BLaER1 treated with 17β-estradiol and CSF1 and Interleukin-3, amounts not matched to agents 10 nM and 100 nM (cell line): ENCODE results near the gene GDPD4.

Experiments used
- H3K27ac ChIP-seq, 11 experiments: shearing (Covaris generic); formaldehyde crosslinking; 2 replicates each; pipeline ENCODE4 v1.8.1; 2022
- H3K27me3 ChIP-seq, 11 experiments: shearing (Covaris generic); formaldehyde crosslinking; 2 replicates each; pipeline ENCODE4 v1.8.1; 2022
- H3K36me3 ChIP-seq, 11 experiments: shearing (Covaris generic); formaldehyde crosslinking; 2 replicates each; pipeline ENCODE4 v1.8.1; 2022
- H3K4me1 ChIP-seq, 10 experiments: shearing (Covaris generic); formaldehyde crosslinking; 2 replicates each; pipeline ENCODE4 v1.8.1; 2022
- H3K4me2 ChIP-seq, 11 experiments: shearing (Covaris generic); formaldehyde crosslinking; 2 replicates each; pipeline ENCODE4 v1.8.1; 2022
- H3K4me3 ChIP-seq, 10 experiments: shearing (Covaris generic); formaldehyde crosslinking; 2 replicates each; pipeline ENCODE4 v1.8.1; 2022
- H3K9ac ChIP-seq, 11 experiments: shearing (Covaris generic); formaldehyde crosslinking; 2 replicates each; pipeline ENCODE4 v1.8.1; 2022
- H3K9me3 ChIP-seq, 11 experiments: shearing (Covaris generic); formaldehyde crosslinking; replicated peaks in 1 of 11; 2 replicates each; pipeline ENCODE4 v1.8.1; 2022
- H4K20me1 ChIP-seq, 11 experiments: shearing (Covaris generic); formaldehyde crosslinking; 2 replicates each; pipeline ENCODE4 v1.8.1; 2022
- Cebpa-rat ChIP-seq, 11 experiments: shearing (Covaris generic); IDR thresholded peaks; 2 replicates each; pipeline ENCODE4 v1.8.1; 2022

Gene GDPD4

DNA sequence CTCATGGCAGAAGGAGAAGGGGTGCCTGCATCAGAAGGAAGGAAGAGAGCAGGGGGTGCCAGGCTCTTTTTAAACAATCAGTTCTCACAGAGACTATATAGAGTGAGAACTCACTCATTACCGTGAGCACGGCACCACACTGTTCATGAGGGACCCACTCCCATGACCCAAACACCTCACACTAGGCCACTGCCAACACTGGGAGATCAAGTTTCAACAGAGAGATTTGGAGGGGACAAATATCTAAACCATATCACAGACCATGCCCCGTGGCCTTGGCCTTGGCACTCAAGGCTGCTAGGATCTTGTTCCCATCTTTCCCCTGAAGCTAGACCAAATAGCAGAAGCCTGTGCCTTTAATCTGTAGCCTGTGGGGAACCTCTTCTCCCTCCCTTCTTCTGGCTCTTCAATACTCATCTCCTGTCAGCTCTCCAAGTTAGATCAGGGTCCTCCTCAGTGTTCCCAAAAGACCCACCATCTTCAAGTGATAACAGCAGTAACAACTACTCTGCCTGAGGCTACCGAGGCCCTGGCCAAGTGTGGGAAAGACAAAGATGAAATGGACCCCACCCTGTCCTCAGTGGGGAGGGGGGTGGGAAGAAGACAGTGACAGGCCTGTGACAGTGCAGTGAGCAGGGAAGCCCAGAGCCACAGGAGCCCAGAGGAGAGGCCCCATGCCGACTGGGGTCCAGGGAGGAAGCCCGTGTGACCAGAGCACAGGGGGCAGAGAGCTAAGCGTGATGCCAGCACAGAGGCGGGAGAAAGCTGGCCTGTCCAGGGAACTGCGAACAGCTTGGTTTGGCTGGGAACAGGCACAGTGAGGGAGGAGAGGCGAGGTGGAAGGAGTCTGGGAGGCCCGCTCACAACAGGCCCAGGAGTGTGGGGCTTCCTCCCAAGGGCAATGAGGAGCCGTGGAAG, 100.9 kb downstream of the GDPD4 start:
- TF ChIP-seq Cebpa-rat (IDR thresholded peaks at IDR 0.05), result no peak
- Histone ChIP-seq H3K9me3 (no peaks in the 10 kb centered on the region), H3K9ac (no peak overlapping the region), H3K4me3 (no peak overlapping the region), H4K20me1 (peaks cover 0 to 20% (median 0%) of the 10 kb centered on the region in 11 experiments; a peak in 2 of 22 replicates), H3K4me1 (peaks cover 35 to 56% (median 36%) of the 10 kb centered on the region in 10 experiments), H3K27ac (no peak overlapping the region), H3K36me3 (peaks cover 0 to 66% (median 0%) of the 10 kb centered on the region in 11 experiments; a peak in 5 of 22 replicates), H3K27me3 (peaks cover 0 to 21% (median 0%) of the 10 kb centered on the region in 11 experiments; a peak in 4 of 22 replicates), H3K4me2 (no peak overlapping the region; a peak in 1 of 22 replicates)

DNA sequence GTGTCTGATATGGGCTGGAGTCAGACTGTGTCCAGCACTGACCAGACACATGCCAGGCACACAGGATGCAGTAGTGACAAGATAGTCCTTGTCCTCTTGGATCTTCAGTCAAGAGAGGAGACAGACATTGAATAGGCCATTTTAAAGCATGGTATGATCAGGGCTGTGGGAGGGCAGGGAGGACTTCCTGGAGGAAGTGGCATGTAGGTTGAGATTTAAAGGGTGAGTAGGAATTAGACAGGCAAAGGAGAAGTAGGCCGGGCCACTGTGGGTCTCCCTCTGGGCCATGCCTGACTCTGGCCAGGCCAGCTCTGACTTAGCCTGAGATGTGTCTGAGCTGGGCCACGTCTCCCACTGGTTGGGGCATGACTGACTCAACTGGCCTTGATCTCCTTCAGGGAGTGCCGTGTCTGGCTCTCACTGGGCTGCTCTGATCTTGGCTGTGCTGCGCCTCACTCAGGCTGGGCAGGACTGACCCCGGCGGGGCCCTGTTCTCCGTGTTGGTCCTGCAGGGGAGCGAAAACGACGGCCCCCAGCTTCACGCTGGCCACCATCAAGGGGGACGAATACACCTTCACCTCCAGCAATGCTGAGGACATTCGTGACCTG, 102.2 kb downstream of the GDPD4 start:
- no peak for TF ChIP-seq Cebpa-rat (IDR thresholded peaks at IDR 0.05)
- H3K9ac ChIP-seq, result no peak overlapping the region
- peaks cover 0 to 7% (median 0%) of the 10 kb centered on the region in 11 experiments; a peak in 3 of 22 replicates for H3K27me3 ChIP-seq
- H4K20me1 ChIP-seq, result peaks cover 0 to 18% (median 0%) of the 10 kb centered on the region in 11 experiments; a peak in 3 of 22 replicates
- no peaks in the 10 kb centered on the region for H3K9me3 ChIP-seq
- peaks cover 23 to 56% (median 34%) of the 10 kb centered on the region in 10 experiments for H3K4me1 ChIP-seq
- no peak overlapping the region for H3K27ac ChIP-seq
- peaks cover 0 to 80% (median 0%) of the 10 kb centered on the region in 11 experiments; a peak in 5 of 22 replicates for H3K36me3 ChIP-seq
- peak overlapping the region in 3 of 11 experiments; percentile 10 to 26 (median 16); a peak in 3 of 22 replicates for H3K4me2 ChIP-seq
- H3K4me3 ChIP-seq, result no peak overlapping the region

- Histone ChIP-seq H3K27ac (no peak overlapping the region), H3K27me3 (no peaks in the 10 kb centered on the region), H3K9me3 (no peaks in the 10 kb centered on the region), H3K4me3 (no peak overlapping the region), H3K9ac (no peak overlapping the region), H4K20me1 (peaks cover 0 to 19% (median 0%) of the 10 kb centered on the region in 11 experiments; a peak in 3 of 22 replicates), H3K4me1 (peaks cover 15 to 55% (median 31%) of the 10 kb centered on the region in 10 experiments), H3K36me3 (peaks cover 0 to 88% (median 0%) of the 10 kb centered on the region in 11 experiments; a peak in 5 of 22 replicates), H3K4me2 (peak overlapping the region in 2 of 11 experiments; percentile 10 to 26; a peak in 2 of 22 replicates)
- TF ChIP-seq Cebpa-rat (IDR thresholded peaks at IDR 0.05), result no peak
Measured at GRCh38 chr11:77198440-77198849, 103.0 kb downstream of the GDPD4 start.

GRCh38 chr11:77197626-77198320, 103.7 kb downstream of the GDPD4 start:
- Histone ChIP-seq H3K27me3 (no peaks in the 10 kb centered on the region), H3K4me2 (no peak overlapping the region), H3K9me3 (peaks cover 0 to under 1% (median 0%) of the 10 kb centered on the region in 11 experiments; a peak in 1 of 22 replicates), H3K4me3 (no peak overlapping the region), H4K20me1 (peaks cover 0 to 20% (median 0%) of the 10 kb centered on the region in 11 experiments; a peak in 3 of 22 replicates), H3K36me3 (peaks cover 0 to 95% (median 0%) of the 10 kb centered on the region in 11 experiments; a peak in 5 of 22 replicates), H3K4me1 (peaks cover 8 to 49% (median 25%) of the 10 kb centered on the region in 10 experiments; a peak in 19 of 20 replicates), H3K27ac (no peak overlapping the region), H3K9ac (peak overlapping the region in 1 of 11 experiments; percentile 19; a peak in 1 of 22 replicates)
- TF ChIP-seq Cebpa-rat (IDR thresholded peaks at IDR 0.05), result no peak

GRCh38 chr11:77196961-77197360, 104.5 kb downstream of the GDPD4 start:
- Histone ChIP-seq H3K36me3 (peaks cover 0 to 98% (median 0%) of the 10 kb centered on the region in 11 experiments; a peak in 5 of 22 replicates), H3K4me2 (no peak overlapping the region), H3K4me3 (no peak overlapping the region), H4K20me1 (peaks cover 0 to 28% (median 0%) of the 10 kb centered on the region in 11 experiments; a peak in 3 of 22 replicates), H3K27me3 (no peaks in the 10 kb centered on the region), H3K4me1 (peaks cover 8 to 42% (median 21%) of the 10 kb centered on the region in 10 experiments; a peak in 17 of 20 replicates), H3K9ac (no peak overlapping the region), H3K9me3 (peaks cover 0 to 2% (median 0%) of the 10 kb centered on the region in 11 experiments; a peak in 1 of 22 replicates), H3K27ac (no peak overlapping the region)
- no peak for TF ChIP-seq Cebpa-rat (IDR thresholded peaks at IDR 0.05)

GRCh38 chr11:77195071-77195755, 106.3 kb downstream of the GDPD4 start:
- Histone ChIP-seq H3K9ac (peak overlapping the region in 1 of 11 experiments; percentile 24; a peak in 2 of 22 replicates), H3K4me2 (peak overlapping the region in 8 of 11 experiments; percentile 1 to 61 (median 46); a peak in 11 of 22 replicates), H3K9me3 (peaks cover 0 to 2% (median 0%) of the 10 kb centered on the region in 11 experiments; a peak in 1 of 22 replicates), H3K27me3 (no peaks in the 10 kb centered on the region), H3K36me3 (peaks cover 0 to 100% (median 0%) of the 10 kb centered on the region in 11 experiments; a peak in 5 of 22 replicates), H3K4me3 (no peak overlapping the region), H4K20me1 (peaks cover 0 to 35% (median 0%) of the 10 kb centered on the region in 11 experiments; a peak in 3 of 22 replicates), H3K4me1 (peaks cover 8 to 36% (median 19%) of the 10 kb centered on the region in 10 experiments; a peak in 17 of 20 replicates), H3K27ac (no peak overlapping the region)
- TF ChIP-seq Cebpa-rat (IDR thresholded peaks at IDR 0.05), result no peak

DNA sequence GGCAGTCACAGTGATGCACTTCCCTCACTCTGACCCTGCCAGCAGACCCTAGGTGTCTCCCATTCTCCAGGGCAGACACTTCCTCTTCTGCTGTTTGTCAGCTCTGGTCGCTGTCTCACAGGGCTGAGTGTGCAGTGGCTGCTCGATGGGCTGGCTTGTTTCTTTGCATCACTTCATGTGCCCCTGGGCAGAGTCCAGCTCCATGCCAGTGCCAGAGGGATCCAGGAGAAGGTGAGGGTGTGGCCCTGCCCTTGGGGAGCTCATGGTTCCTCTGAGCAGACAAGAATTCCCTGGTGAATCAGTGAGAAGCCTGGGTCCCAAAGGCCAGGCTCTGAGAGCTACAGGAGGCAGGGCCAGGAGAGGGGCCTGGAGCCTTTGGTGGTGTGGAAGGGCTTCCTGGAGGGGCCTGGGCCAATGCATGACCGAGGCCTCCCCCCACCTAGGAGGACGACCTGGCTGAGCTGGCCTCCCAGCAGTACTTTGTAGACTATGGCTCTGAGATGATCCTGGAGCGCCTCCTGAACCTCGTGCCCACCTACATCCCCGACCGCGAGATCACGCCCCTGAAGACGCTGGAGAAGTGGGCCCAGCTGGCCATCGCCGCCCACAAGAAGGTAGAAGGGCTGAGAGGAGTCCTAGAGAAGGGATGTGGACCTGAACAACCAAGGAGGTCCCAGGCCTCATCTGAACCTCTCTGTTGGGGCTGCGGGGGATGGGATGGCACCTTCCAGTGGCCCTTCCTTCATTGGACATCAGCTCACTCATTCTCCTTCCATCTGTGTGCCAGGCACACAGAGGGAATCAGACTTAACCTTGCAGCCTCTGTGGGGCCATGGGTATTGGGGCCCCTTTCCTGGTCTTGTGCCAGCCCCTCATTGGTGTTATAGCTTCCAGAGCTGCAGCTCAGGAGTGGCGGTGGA, 107.3 kb downstream of the GDPD4 start:
- Histone ChIP-seq H3K4me3 (no peak overlapping the region), H4K20me1 (peaks cover 0 to 35% (median 0%) of the 10 kb centered on the region in 11 experiments; a peak in 4 of 22 replicates), H3K27ac (no peak overlapping the region), H3K9me3 (peaks cover 0 to 2% (median 0%) of the 10 kb centered on the region in 11 experiments; a peak in 1 of 22 replicates), H3K4me2 (peak overlapping the region in 4 of 11 experiments; percentile 6 to 19 (median 14); a peak in 5 of 22 replicates), H3K36me3 (peaks cover 0 to 100% (median 0%) of the 10 kb centered on the region in 11 experiments; a peak in 4 of 22 replicates), H3K9ac (no peak overlapping the region; a peak in 1 of 22 replicates), H3K27me3 (no peaks in the 10 kb centered on the region), H3K4me1 (peaks cover 5 to 36% (median 19%) of the 10 kb centered on the region in 10 experiments; a peak in 17 of 20 replicates)
- no peak for TF ChIP-seq Cebpa-rat (IDR thresholded peaks at IDR 0.05)
